OCI-LY3 (cell line): ENCODE results near the gene R3HDM2.

Source experiments
- CTCF ChIP-seq: fragments of 200-600, 300-600 bp; sonication (generic); IDR thresholded peaks from 2 replicates; pipeline ENCODE4 v1.5.1; 2014; ENCODE audit warnings: antibody characterized with exemption, low read length, low read depth
- EZH2phosphoT487 ChIP-seq: fragments of 200-600 bp; shearing (Covaris generic); IDR thresholded peaks from 2 replicates; pipeline ENCODE4 v1.6.1; 2018; ENCODE audit warnings: antibody characterized with exemption, mixed run types, low read depth

GRCh38 chr12:57461917-57462250 lies 31.0 kb upstream of the R3HDM2 start:
- no peak for TF ChIP-seq CTCF
- no peak for TF ChIP-seq EZH2phosphoT487
